Measurements from ENCODE around the gene OAT. TPM values are rescaled to one million over a fixed set of nuclear protein-coding genes. Genes with fewer than 3 reads are reported as not detected.

OAT gene
- total and polyA plus RNA-seq, 2 donors (not counting 3 experiments of a cell fraction or from before 2014, with no cell fraction given) = 69.9 to 90.8 TPM

- dilution Hi-C loops (cut with MboI; ENCODE audit: extremely low pct_ligation_motif_present, low sequenced_read_pairs) (no loop called here), intact Hi-C loops (cut with micrococcal nuclease) (no loop called here)
- Histone ChIP-seq H3K27ac (ENCODE audit: insufficient read depth, low read depth, low read length) (no peak overlapping the region), H2AFZ (ENCODE audit: low read depth, low read length) (no peak overlapping the region), H3K27me3 (ENCODE audit: control insufficient read depth in 2 of 2, insufficient read depth in 2 of 2, low read length in 2 of 2) (peaks cover 50 to 59% of the 10 kb centered on the region in 2 experiments), H3K4me2 (ENCODE audit: insufficient read depth, low read length) (no peak overlapping the region), H4K20me1 (replicated peaks; ENCODE audit: control insufficient read depth, extremely low read depth, insufficient read depth, low read length) (no peaks in the 10 kb centered on the region), H3K9me3 (replicated peaks; ENCODE audit: control insufficient read depth, insufficient read depth, low read length) (no peaks in the 10 kb centered on the region), H3K79me2 (ENCODE audit: control insufficient read depth, insufficient read depth, low read length) (no peaks in the 10 kb centered on the region), H3K9me1 (replicated peaks; ENCODE audit: control insufficient read depth, extremely low read depth, insufficient read depth, low read length) (no peaks in the 10 kb centered on the region), H3K36me3 (ENCODE audit: control insufficient read depth in 2 of 2, extremely low read depth in 1 of 2, insufficient read depth in 2 of 2, low read length in 2 of 2) (no peaks in the 10 kb centered on the region), H3K4me3 (replicated peaks in 1 of 3; ENCODE audit: insufficient read depth in 1 of 3, low read depth in 1 of 3, low read length in 3 of 3) (no peak overlapping the region), H3K9ac (replicated peaks; ENCODE audit: extremely low read depth, insufficient read depth, low read length) (no peak overlapping the region), H3K4me1 (ENCODE audit: control insufficient read depth, extremely low read depth, insufficient read depth, low read length) (peaks cover 2% of the 10 kb centered on the region)
- DNase-seq (ENCODE audit: low read depth, low spot score) (no peak), FAIRE-seq (no peak)
- CTCF ChIA-PET = interaction anchor here (0.8 kb wide), 1 partner anchor 459 kb away, joined by 3 read pairs; no protein-coding TSS in a partner anchor
- POLR2A ChIA-PET = no interaction called here
- TF ChIP-seq POLR2A (IDR thresholded peaks at IDR 0.05; ENCODE audit: low read depth, low read length) = no peak
- no peak for TF ChIP-seq EZH2 (IDR thresholded peaks at IDR 0.05; ENCODE audit: borderline replicate concordance, low read depth, low read length, severe bottlenecking)
- no TSS peak for BruUV-seq (replicated peaks)
These were observed 35.4 kb upstream of the OAT start for GRCh38 chr10:124453960-124454610.

- Histone ChIP-seq H3K79me2 (ENCODE audit: control insufficient read depth, insufficient read depth, low read length) (no peaks in the 10 kb centered on the region), H2AFZ (ENCODE audit: low read depth, low read length) (no peak overlapping the region), H3K9me1 (replicated peaks; ENCODE audit: control insufficient read depth, extremely low read depth, insufficient read depth, low read length) (no peaks in the 10 kb centered on the region), H3K9me3 (replicated peaks; ENCODE audit: control insufficient read depth, insufficient read depth, low read length) (no peaks in the 10 kb centered on the region), H3K27ac (ENCODE audit: insufficient read depth, low read depth, low read length) (no peak overlapping the region), H4K20me1 (replicated peaks; ENCODE audit: control insufficient read depth, extremely low read depth, insufficient read depth, low read length) (no peaks in the 10 kb centered on the region), H3K27me3 (ENCODE audit: control insufficient read depth in 2 of 2, insufficient read depth in 2 of 2, low read length in 2 of 2) (peaks cover 73 to 83% of the 10 kb centered on the region in 2 experiments), H3K4me3 (replicated peaks in 1 of 3; ENCODE audit: insufficient read depth in 1 of 3, low read depth in 1 of 3, low read length in 3 of 3) (no peak overlapping the region), H3K4me1 (ENCODE audit: control insufficient read depth, extremely low read depth, insufficient read depth, low read length) (peaks cover 2% of the 10 kb centered on the region), H3K36me3 (ENCODE audit: control insufficient read depth in 2 of 2, extremely low read depth in 1 of 2, insufficient read depth in 2 of 2, low read length in 2 of 2) (no peaks in the 10 kb centered on the region), H3K9ac (replicated peaks; ENCODE audit: extremely low read depth, insufficient read depth, low read length) (no peak overlapping the region), H3K4me2 (ENCODE audit: insufficient read depth, low read length) (no peak overlapping the region)
- intact Hi-C loops (cut with micrococcal nuclease) = no loop called here
- FAIRE-seq (no peak), DNase-seq (ENCODE audit: low read depth, low spot score) (no peak)
- dilution Hi-C loops (cut with MboI; ENCODE audit: extremely low pct_ligation_motif_present, low sequenced_read_pairs) = no loop called here
- CTCF ChIA-PET = interaction anchor here (1.0 kb wide), 1 partner anchor 48 kb away, joined by 3 read pairs; no protein-coding TSS in a partner anchor
- no TSS peak for BruUV-seq (replicated peaks)
- POLR2A ChIA-PET = no interaction called here
- TF ChIP-seq EZH2 (IDR thresholded peaks at IDR 0.05; ENCODE audit: borderline replicate concordance, low read depth, low read length, severe bottlenecking) (no peak), FOS (IDR thresholded peaks at IDR 0.05; ENCODE audit: borderline replicate concordance, insufficient read depth, low read length) (no peak)
These were observed 32.6 kb upstream of the OAT start for GRCh38 chr10:124451276-124451675.
